ENCODE measurements around the gene RAB43.
A peak's percentile ranks its signal among the peaks of the same experiment; 100 is the strongest.
"Not testable (repeated sequence)": the region's sequence is repeated elsewhere in the genome, so short reads cannot be mapped to it uniquely, and the experiment has no call there.

Gene RAB43

GRCh38 chr3:129101370-129102138, 20.1 kb downstream of the RAB43 start:
- no peaks in the 10 kb centered on the region for H3K9me3 ChIP-seq (ENCODE audit: control insufficient read depth, insufficient read depth, low read depth, low read length)
- CTCF ChIA-PET = interaction anchor here (0.8 to 1.7 kb wide), 2 partner anchors 20 to 131 kb away, joined by 3 to 7 read pairs; partner anchors contain the start of gene RAB43

GRCh38 chr3:129100274-129100673, 21.3 kb downstream of the RAB43 start:
- ChIA-PET POLR2A (no interaction called here), CTCF (interaction anchor here (1.7 kb wide), 1 partner anchor 130 kb away, joined by 7 read pairs; no protein-coding TSS in a partner anchor)
- Histone ChIP-seq H3K4me3 (ENCODE audit: low read depth, low read length) (no peak overlapping the region), H3K4me1 (ENCODE audit: control insufficient read depth, insufficient read depth, low read length) (no peaks in the 10 kb centered on the region), H3K36me3 (ENCODE audit: control insufficient read depth in 2 of 2, insufficient read depth in 1 of 2, low read length in 2 of 2) (no peaks in the 10 kb centered on the region), H3K9me3 (ENCODE audit: control insufficient read depth, insufficient read depth, low read depth, low read length) (no peaks in the 10 kb centered on the region), H3K27ac (ENCODE audit: extremely low read depth, low read depth, low read length) (no peak overlapping the region)
- TF ChIP-seq KLF10 (tag by site-specific recombination; IDR thresholded peaks at IDR 0.05) (no peak), REST (tag by site-specific recombination; IDR thresholded peaks at IDR 0.05) (no peak)

More at GRCh38 chr3:129101370-129102138, 20.1 kb downstream of the RAB43 start:
- H3K27ac ChIP-seq (ENCODE audit: extremely low read depth, low read depth, low read length) = no peak overlapping the region
- TF ChIP-seq ZNF610 (tag by site-specific recombination; IDR thresholded peaks at IDR 0.05; ENCODE audit: borderline replicate concordance) (no peak), ZBTB44 (tag by site-specific recombination; IDR thresholded peaks at IDR 0.05) (no peak), ZFHX2 (tag by site-specific recombination; conservative IDR thresholded peaks at IDR 0.05) (peak; percentile 20; the same call in 1 of the 2 replicates), ZNF239 (tag by site-specific recombination; IDR thresholded peaks at IDR 0.05) (no peak), HOXA7 (CRISPR knock-in tag; IDR thresholded peaks at IDR 0.05; ENCODE audit: borderline replicate concordance) (no peak), BCL11A (tag by site-specific recombination; IDR thresholded peaks at IDR 0.05; ENCODE audit: low read depth) (no peak), ZNF707 (tag by site-specific recombination; IDR thresholded peaks at IDR 0.05) (no peak)
- POLR2A ChIA-PET = no interaction called here
- H3K4me1 ChIP-seq (ENCODE audit: control insufficient read depth, insufficient read depth, low read length) = no peaks in the 10 kb centered on the region
- peaks cover 0 to 2% of the 10 kb centered on the region in 2 experiments; a peak in 1 of 3 replicates for H3K36me3 ChIP-seq (ENCODE audit: control insufficient read depth in 2 of 2, insufficient read depth in 1 of 2, low read length in 2 of 2)
- no peak overlapping the region for H3K4me3 ChIP-seq (ENCODE audit: low read depth, low read length)

- Histone ChIP-seq H3K36me3 (ENCODE audit: control insufficient read depth in 2 of 2, insufficient read depth in 1 of 2, low read length in 2 of 2) (peaks cover 0 to 17% of the 10 kb centered on the region in 2 experiments; a peak in 2 of 3 replicates), H3K4me1 (ENCODE audit: control insufficient read depth, insufficient read depth, low read length) (no peaks in the 10 kb centered on the region), H3K9me3 (ENCODE audit: control insufficient read depth, insufficient read depth, low read depth, low read length) (no peaks in the 10 kb centered on the region), H3K27ac (ENCODE audit: extremely low read depth, low read depth, low read length) (no peak overlapping the region), H3K4me3 (ENCODE audit: low read depth, low read length) (no peak overlapping the region)
- POLR2A ChIA-PET = interaction anchor here (1.5 kb wide), 1 partner anchor 26 kb away, joined by 4 read pairs; the partner anchor contains the start of gene RAB43
- CTCF ChIA-PET = no interaction called here
- no peak for TF ChIP-seq ZNF184 (tag by site-specific recombination; IDR thresholded peaks at IDR 0.05)
- no peak for TF ChIP-seq ZFP37 (tag by site-specific recombination; IDR thresholded peaks at IDR 0.05)
- no peak for TF ChIP-seq PRDM4 (tag by site-specific recombination; IDR thresholded peaks at IDR 0.05)
- no peak for TF ChIP-seq ZNF221 (tag by site-specific recombination; IDR thresholded peaks at IDR 0.05; ENCODE audit: borderline replicate concordance)
- TF ChIP-seq ZNF768 (tag by site-specific recombination; IDR thresholded peaks at IDR 0.05) = no peak
- TF ChIP-seq ZNF747 (tag by site-specific recombination; IDR thresholded peaks at IDR 0.05) = no peak
- no peak for TF ChIP-seq ZNF510 (tag by site-specific recombination; IDR thresholded peaks at IDR 0.05; ENCODE audit: insufficient replicate concordance)
Observed at GRCh38 chr3:129095285-129095684, 26.3 kb downstream of the RAB43 start.

- H3K4me3 ChIP-seq (ENCODE audit: low read depth, low read length); H3K27ac ChIP-seq (ENCODE audit: extremely low read depth, low read depth, low read length); CTCF ChIA-PET; H3K9me3 ChIP-seq (ENCODE audit: control insufficient read depth, insufficient read depth, low read depth, low read length); POLR2A ChIA-PET; H3K36me3 ChIP-seq (ENCODE audit: control insufficient read depth in 2 of 2, insufficient read depth in 1 of 2, low read length in 2 of 2); H3K4me1 ChIP-seq (ENCODE audit: control insufficient read depth, insufficient read depth, low read length): not testable (repeated sequence)
Observed at GRCh38 chr3:129088312-129088711, 33.3 kb downstream of the RAB43 start.

GRCh38 chr3:129087904-129088303, 33.7 kb downstream of the RAB43 start:
- H3K27ac ChIP-seq (ENCODE audit: extremely low read depth, low read depth, low read length); POLR2A ChIA-PET; H3K36me3 ChIP-seq (ENCODE audit: control insufficient read depth in 2 of 2, insufficient read depth in 1 of 2, low read length in 2 of 2); H3K4me3 ChIP-seq (ENCODE audit: low read depth, low read length); H3K4me1 ChIP-seq (ENCODE audit: control insufficient read depth, insufficient read depth, low read length); CTCF ChIA-PET; H3K9me3 ChIP-seq (ENCODE audit: control insufficient read depth, insufficient read depth, low read depth, low read length): not testable (repeated sequence)
